A673 (cell line): ENCODE measurements around the gene IFNE. TPM values are rescaled to one million over a fixed set of nuclear protein-coding genes. Genes with fewer than 3 reads are reported as not detected.

Experiments
- BruUV-seq: library from RNA; stranded (reverse); fragments of 400-500 nt; replicated peaks from 2 replicates; lab custom pipeline; 2021; lab: Mats Ljungman, UMichigan
- CTCF ChIA-PET: fragments of 300-600 bp; sonication (Branson Sonifier 250); formaldehyde crosslinking; loops from one replicate; lab custom pipeline; 2022; ENCODE audit warnings: antibody characterized with exemption; lab: Charles Lee
- POLR2A ChIA-PET: fragments of 300-600 bp; sonication (Branson Sonifier 250); formaldehyde crosslinking; loops from one replicate; lab custom pipeline; 2022; ENCODE audit warnings: antibody characterized with exemption; ENCODE audit not compliant: low non-redundant PET; lab: Charles Lee
- DNase-seq: peaks from one replicate; pipeline ENCODE4 v3.0.0-alpha.2; 2015; ENCODE audit warnings: low spot score
- H3K27ac ChIP-seq: fragments of 200-600 bp; sonication (generic); 2 replicates; pipeline ENCODE4 v1.5.1; 2016; ENCODE audit warnings: mixed run types, low read depth, mild to moderate bottlenecking, mixed read lengths, antibody characterized with exemption, low read length; ENCODE audit not compliant: poor library complexity, severe bottlenecking
- H3K27me3 ChIP-seq: fragments of 200-600 bp; sonication (generic); replicated peaks from 2 replicates; pipeline ENCODE4 v1.6.1; 2017; ENCODE audit warnings: mixed run types, low read depth, mild to moderate bottlenecking, mixed read lengths, antibody characterized with exemption, low read length; ENCODE audit not compliant: insufficient read depth, poor library complexity
- H3K36me3 ChIP-seq: fragments of 200-600 bp; sonication (generic); 2 replicates; pipeline ENCODE4 v1.6.1; 2016; ENCODE audit warnings: mixed run types, mild to moderate bottlenecking, mixed read lengths, antibody characterized with exemption, low read length; ENCODE audit not compliant: insufficient read depth, poor library complexity, severe bottlenecking
- H3K4me1 ChIP-seq: fragments of 200-600 bp; sonication (generic); 2 replicates; pipeline ENCODE4 v1.6.1; 2017; ENCODE audit warnings: mixed run types, mild to moderate bottlenecking, mixed read lengths, antibody characterized with exemption, low read length; ENCODE audit not compliant: insufficient read depth, poor library complexity, severe bottlenecking
- H3K4me3 ChIP-seq: fragments of 200-600 bp; sonication (generic); 2 replicates; pipeline ENCODE4 v1.5.1; 2016; ENCODE audit warnings: low read depth, mixed run types, mild to moderate bottlenecking, mixed read lengths, low read length; ENCODE audit not compliant: poor library complexity, severe bottlenecking
- H3K9me3 ChIP-seq: fragments of 200-600 bp; sonication (generic); 2 replicates; pipeline ENCODE4 v1.6.1; 2016; ENCODE audit warnings: mixed run types, low read depth, mild to moderate bottlenecking, mixed read lengths, antibody characterized with exemption, low read length; ENCODE audit not compliant: poor library complexity, severe bottlenecking
- EZH2 ChIP-seq: fragments of 200-600 bp; sonication (generic); IDR thresholded peaks from 2 replicates; pipeline ENCODE4 v1.6.1; 2017; ENCODE audit warnings: borderline replicate concordance, low read depth, mild to moderate bottlenecking, mixed read lengths, antibody characterized with exemption, low read length; ENCODE audit not compliant: poor library complexity, severe bottlenecking
- intact Hi-C: fragments of 100-400 bp; cut with micrococcal nuclease; formaldehyde crosslinking; loops from one replicate; pipeline ENCODE4 v1.10.0; 2022; ENCODE audit not compliant: unreplicated experiment
- total RNA-seq: library from RNA; stranded (reverse); gene quantifications from 2 replicates; pipeline ENCODE4 v1.2.3, GENCODE V29; 2021
- TF ChIP-seq, protein P1 (sequence below): fragments of 300-800, 200-600 bp; sonication (generic); conservative IDR thresholded peaks from 2 replicates; pipeline ENCODE4 v1.5.1; 2017; ENCODE audit warnings: low read depth, mild to moderate bottlenecking, antibody characterized with exemption, low read length, moderate library complexity, mixed read lengths

The IFNE gene
- total RNA-seq, 1 experiment from 2014 or later: not detected

DNA sequence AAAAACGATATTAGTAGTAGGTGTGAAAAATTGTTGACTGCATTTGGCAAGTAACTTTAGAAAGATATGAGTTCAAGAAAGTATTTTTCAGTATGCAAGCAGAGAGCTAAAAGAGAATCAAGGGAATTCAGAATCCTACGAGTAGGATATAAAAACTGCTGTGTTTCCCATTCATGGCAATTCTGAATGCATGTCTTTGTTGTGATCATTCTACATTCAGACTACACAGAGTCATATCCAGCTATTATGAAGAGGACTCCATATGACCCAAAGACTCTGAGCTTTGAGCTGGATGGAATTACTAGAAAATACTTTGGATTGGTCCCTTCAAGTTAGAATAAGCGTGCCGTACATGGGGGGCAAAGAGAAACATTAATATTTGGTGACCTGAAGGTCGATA, 12.0 kb downstream of the IFNE start:
- intact Hi-C loops: no loop called here
- Histone ChIP-seq H3K4me1 (no peaks in the 10 kb centered on the region), H3K27me3 (no peaks in the 10 kb centered on the region), H3K27ac (no peak overlapping the region), H3K4me3 (no peak overlapping the region), H3K9me3 (no peaks in the 10 kb centered on the region), H3K36me3 (no peaks in the 10 kb centered on the region)
- TF ChIP-seq EZH2: no peak
- TF ChIP-seq, protein P1, sequence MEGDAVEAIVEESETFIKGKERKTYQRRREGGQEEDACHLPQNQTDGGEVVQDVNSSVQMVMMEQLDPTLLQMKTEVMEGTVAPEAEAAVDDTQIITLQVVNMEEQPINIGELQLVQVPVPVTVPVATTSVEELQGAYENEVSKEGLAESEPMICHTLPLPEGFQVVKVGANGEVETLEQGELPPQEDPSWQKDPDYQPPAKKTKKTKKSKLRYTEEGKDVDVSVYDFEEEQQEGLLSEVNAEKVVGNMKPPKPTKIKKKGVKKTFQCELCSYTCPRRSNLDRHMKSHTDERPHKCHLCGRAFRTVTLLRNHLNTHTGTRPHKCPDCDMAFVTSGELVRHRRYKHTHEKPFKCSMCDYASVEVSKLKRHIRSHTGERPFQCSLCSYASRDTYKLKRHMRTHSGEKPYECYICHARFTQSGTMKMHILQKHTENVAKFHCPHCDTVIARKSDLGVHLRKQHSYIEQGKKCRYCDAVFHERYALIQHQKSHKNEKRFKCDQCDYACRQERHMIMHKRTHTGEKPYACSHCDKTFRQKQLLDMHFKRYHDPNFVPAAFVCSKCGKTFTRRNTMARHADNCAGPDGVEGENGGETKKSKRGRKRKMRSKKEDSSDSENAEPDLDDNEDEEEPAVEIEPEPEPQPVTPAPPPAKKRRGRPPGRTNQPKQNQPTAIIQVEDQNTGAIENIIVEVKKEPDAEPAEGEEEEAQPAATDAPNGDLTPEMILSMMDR: no peak
- BruUV-seq: no TSS peak
- no peak for DNase-seq
- ChIA-PET POLR2A (no interaction called here), CTCF (no interaction called here)

- no peak for TF ChIP-seq EZH2
- TF ChIP-seq, protein P1: peak; percentile 59
- Histone ChIP-seq H3K4me1 (no peaks in the 10 kb centered on the region), H3K4me3 (no peak overlapping the region), H3K9me3 (no peaks in the 10 kb centered on the region), H3K27me3 (peaks cover 4% of the 10 kb centered on the region), H3K27ac (no peak overlapping the region), H3K36me3 (no peaks in the 10 kb centered on the region)
- no TSS peak for BruUV-seq
- ChIA-PET CTCF (interaction anchor here (0.6 to 1.3 kb wide), 5 partner anchors 140 to 483 kb away, joined by 4 to 5 read pairs (median 4); no protein-coding TSS in a partner anchor), POLR2A (no interaction called here)
- DNase-seq: peak; percentile 35
- intact Hi-C loops: loop anchor here (5.0 to 10.0 kb wide), 2 partner anchors 249 to 321 kb away; no protein-coding TSS in a partner anchor
Measured at GRCh38 chr9:21465859-21466518, 16.1 kb downstream of the IFNE start.

- CTCF ChIA-PET: no interaction called here
- POLR2A ChIA-PET: no interaction called here
- Histone ChIP-seq H3K9me3 (no peaks in the 10 kb centered on the region), H3K27me3 (peaks cover 4% of the 10 kb centered on the region), H3K27ac (no peak overlapping the region), H3K36me3 (no peaks in the 10 kb centered on the region), H3K4me1 (no peaks in the 10 kb centered on the region), H3K4me3 (no peak overlapping the region)
- BruUV-seq: no TSS peak
- intact Hi-C loops: loop anchor here (5.0 to 10.0 kb wide), 2 partner anchors 250 to 322 kb away; no protein-coding TSS in a partner anchor
- no peak for DNase-seq
- TF ChIP-seq, protein P1: no peak
- no peak for TF ChIP-seq EZH2
Measured at GRCh38 chr9:21465138-21465537, 17.0 kb downstream of the IFNE start.
